HAP-1 (cell line): ENCODE data around the gene FAM83D.

ENCODE experiments used
- DNase-seq, 2 experiments: peaks; one replicate each; pipeline ENCODE4 v3.0.0-alpha.2; 2016 to 2020; ENCODE audit warnings: low spot score in 2 of 2
- H3K27me3 ChIP-seq: fragments of 250-450 bp; sonication (Bioruptor Pico); 2 replicates; pipeline ENCODE4 v1.5.1; 2020; ENCODE audit warnings: low read depth, mild to moderate bottlenecking, moderate library complexity
- H3K36me3 ChIP-seq: fragments of 250-450 bp; sonication (Bioruptor Pico); replicated peaks from 2 replicates; pipeline ENCODE4 v1.5.1; 2020; ENCODE audit warnings: mild to moderate bottlenecking
- H3K4me1 ChIP-seq: fragments of 250-450 bp; sonication (Bioruptor Pico); 2 replicates; pipeline ENCODE4 v1.5.1; 2020; ENCODE audit warnings: mild to moderate bottlenecking
- H3K4me3 ChIP-seq: fragments of 250-450 bp; sonication (Bioruptor Pico); 2 replicates; pipeline ENCODE4 v1.5.1; 2020; ENCODE audit warnings: mild to moderate bottlenecking, moderate library complexity
- H3K9me3 ChIP-seq: fragments of 250-450 bp; sonication (Bioruptor Pico); 2 replicates; pipeline ENCODE4 v1.5.1; 2020; ENCODE audit warnings: mild to moderate bottlenecking, moderate library complexity
- in situ Hi-C: fragments of 300-500 bp; cut with MboI; formaldehyde crosslinking; loops from 3 replicates; pipeline ENCODE4 v1.14.3; 2020; ENCODE audit warnings: low sequenced_read_pairs, inconsistent platforms, mixed read lengths

FAM83D gene

GRCh38 chr20:38889792-38890496 lies 36.3 kb upstream of the FAM83D start:
- H3K4me3 ChIP-seq = no peak overlapping the region
- in situ Hi-C loops = loop anchor here (10.0 kb wide), 1 partner anchor 245 kb away; no protein-coding TSS in a partner anchor
- no peaks in the 10 kb centered on the region for H3K4me1 ChIP-seq
- no peaks in the 10 kb centered on the region for H3K36me3 ChIP-seq
- no peaks in the 10 kb centered on the region for H3K27me3 ChIP-seq
- no peak for DNase-seq
- H3K9me3 ChIP-seq = no peaks in the 10 kb centered on the region

GRCh38 chr20:38890497-38890818 lies 35.8 kb upstream of the FAM83D start:
- in situ Hi-C loops = loop anchor here (10.0 kb wide), 1 partner anchor 246 kb away; no protein-coding TSS in a partner anchor
- no peaks in the 10 kb centered on the region for H3K36me3 ChIP-seq
- no peak overlapping the region for H3K4me3 ChIP-seq
- no peaks in the 10 kb centered on the region for H3K27me3 ChIP-seq
- DNase-seq = no peak
- no peaks in the 10 kb centered on the region for H3K4me1 ChIP-seq
- H3K9me3 ChIP-seq = no peaks in the 10 kb centered on the region

GRCh38 chr20:38892091-38892981 lies 33.9 kb upstream of the FAM83D start:
- H3K9me3 ChIP-seq = no peaks in the 10 kb centered on the region
- H3K27me3 ChIP-seq = peaks cover 2% of the 10 kb centered on the region; the same call in 1 of the 2 replicates
- no peaks in the 10 kb centered on the region for H3K36me3 ChIP-seq
- no peak overlapping the region for H3K4me3 ChIP-seq
- in situ Hi-C loops = loop anchor here (10.0 kb wide), 1 partner anchor 248 kb away; no protein-coding TSS in a partner anchor
- H3K4me1 ChIP-seq = no peaks in the 10 kb centered on the region
- no peak for DNase-seq

GRCh38 chr20:38893056-38893564 lies 33.1 kb upstream of the FAM83D start:
- H3K4me3 ChIP-seq = no peak overlapping the region
- no peak for DNase-seq
- H3K27me3 ChIP-seq = peaks cover 5% of the 10 kb centered on the region; the same call in 1 of the 2 replicates
- no peaks in the 10 kb centered on the region for H3K36me3 ChIP-seq
- in situ Hi-C loops = loop anchor here (10.0 kb wide), 1 partner anchor 248 kb away; no protein-coding TSS in a partner anchor
- no peaks in the 10 kb centered on the region for H3K4me1 ChIP-seq
- no peaks in the 10 kb centered on the region for H3K9me3 ChIP-seq

- peaks cover 5% of the 10 kb centered on the region; the same call in 1 of the 2 replicates for H3K27me3 ChIP-seq
- no peaks in the 10 kb centered on the region for H3K9me3 ChIP-seq
- no peaks in the 10 kb centered on the region for H3K4me1 ChIP-seq
- DNase-seq = peak; percentile 43 to 80
- no peak overlapping the region for H3K4me3 ChIP-seq
- H3K36me3 ChIP-seq = no peaks in the 10 kb centered on the region
- in situ Hi-C loops = loop anchor here (10.0 kb wide), 1 partner anchor 249 kb away; no protein-coding TSS in a partner anchor
Measured at GRCh38 chr20:38893565-38894090, 32.6 kb upstream of the FAM83D start.

GRCh38 chr20:38894091-38894847 lies 31.9 kb upstream of the FAM83D start:
- no peaks in the 10 kb centered on the region for H3K4me1 ChIP-seq

GRCh38 chr20:38895098-38895949 lies 30.9 kb upstream of the FAM83D start:
- in situ Hi-C loops = loop anchor here (10.0 kb wide), 1 partner anchor 251 kb away; no protein-coding TSS in a partner anchor
- Histone ChIP-seq H3K4me1 (no peaks in the 10 kb centered on the region), H3K36me3 (no peaks in the 10 kb centered on the region), H3K27me3 (peaks cover 5% of the 10 kb centered on the region; the same call in 1 of the 2 replicates), H3K4me3 (no peak overlapping the region), H3K9me3 (no peaks in the 10 kb centered on the region)
- no peak for DNase-seq

More at GRCh38 chr20:38894091-38894847, 31.9 kb upstream of the FAM83D start:
- no peak for DNase-seq
- Histone ChIP-seq H3K36me3 (no peaks in the 10 kb centered on the region), H3K9me3 (no peaks in the 10 kb centered on the region), H3K27me3 (peaks cover 5% of the 10 kb centered on the region; the same call in 1 of the 2 replicates), H3K4me3 (no peak overlapping the region)
- in situ Hi-C loops = loop anchor here (10.0 kb wide), 1 partner anchor 249 kb away; no protein-coding TSS in a partner anchor

- Histone ChIP-seq H3K4me1 (no peaks in the 10 kb centered on the region), H3K4me3 (no peak overlapping the region), H3K36me3 (no peaks in the 10 kb centered on the region), H3K27me3 (peaks cover 5% of the 10 kb centered on the region; the same call in 1 of the 2 replicates), H3K9me3 (no peaks in the 10 kb centered on the region)
- in situ Hi-C loops = loop anchor here (10.0 kb wide), 1 partner anchor 251 kb away; no protein-coding TSS in a partner anchor
- DNase-seq = no peak
Measured at GRCh38 chr20:38896009-38896594, 30.1 kb upstream of the FAM83D start.

- peaks cover 5% of the 10 kb centered on the region; the same call in 1 of the 2 replicates for H3K27me3 ChIP-seq
- no peaks in the 10 kb centered on the region for H3K9me3 ChIP-seq
- in situ Hi-C loops = loop anchor here (10.0 kb wide), 1 partner anchor 252 kb away; no protein-coding TSS in a partner anchor
- no peaks in the 10 kb centered on the region for H3K4me1 ChIP-seq
- H3K36me3 ChIP-seq = no peaks in the 10 kb centered on the region
- no peak for DNase-seq
- H3K4me3 ChIP-seq = no peak overlapping the region
Measured at GRCh38 chr20:38897267-38897666, 28.9 kb upstream of the FAM83D start.

- in situ Hi-C loops = no loop called here
- no peaks in the 10 kb centered on the region for H3K4me1 ChIP-seq
- H3K4me3 ChIP-seq = no peak overlapping the region
- DNase-seq = no peak
- H3K9me3 ChIP-seq = no peaks in the 10 kb centered on the region
- peaks cover 5% of the 10 kb centered on the region; the same call in 1 of the 2 replicates for H3K27me3 ChIP-seq
- H3K36me3 ChIP-seq = no peaks in the 10 kb centered on the region
Measured at GRCh38 chr20:38900606-38901005, 25.6 kb upstream of the FAM83D start.

- no peaks in the 10 kb centered on the region for H3K9me3 ChIP-seq
- no peak overlapping the region for H3K4me3 ChIP-seq
- H3K36me3 ChIP-seq = no peaks in the 10 kb centered on the region
- no peak for DNase-seq
- in situ Hi-C loops = no loop called here
- no peaks in the 10 kb centered on the region for H3K4me1 ChIP-seq
- H3K27me3 ChIP-seq = peaks cover under 1% of the 10 kb centered on the region; the same call in 1 of the 2 replicates
Measured at GRCh38 chr20:38902601-38903000, 23.6 kb upstream of the FAM83D start.

- no peaks in the 10 kb centered on the region for H3K9me3 ChIP-seq
- H3K27me3 ChIP-seq = no peaks in the 10 kb centered on the region
- H3K4me1 ChIP-seq = no peaks in the 10 kb centered on the region
- DNase-seq = no peak
- no peak overlapping the region for H3K4me3 ChIP-seq
- no peaks in the 10 kb centered on the region for H3K36me3 ChIP-seq
- in situ Hi-C loops = no loop called here
Measured at GRCh38 chr20:38903335-38903734, 22.9 kb upstream of the FAM83D start.
